Testis (tissue), 2 donors: ENCODE data around the gene SCARF1.

Experiments
- CTCF ChIP-seq, 3 experiments: fragments of 450-650 bp in 2 of 3; fragments of 200-600 bp in 1 of 3; sonication (generic) in 1 of 3; IDR thresholded peaks; one replicate each; pipeline ENCODE4 v1.5.1; 2016 to 2019; ENCODE audit warnings: antibody characterized with exemption in 3 of 3, mild to moderate bottlenecking in 2 of 3, moderate library complexity in 1 of 3
- POLR2A ChIP-seq: fragments of 450-650 bp; IDR thresholded peaks from one replicate; pipeline ENCODE4 v1.6.1; 2017; ENCODE audit warnings: antibody characterized with exemption, mild to moderate bottlenecking, moderate library complexity

GRCh38 chr17:1628856-1629503 lies 16.6 kb downstream of the SCARF1 start:
- peak; percentile 13 to 29 (median 16) for TF ChIP-seq CTCF (IDR thresholded peaks at IDR 0.05)
- TF ChIP-seq POLR2A, result no peak
